ENCODE data around the gene MSI2. TPM values are rescaled to one million over a fixed set of nuclear protein-coding genes. Genes with fewer than 3 reads are reported as not detected.
A peak's percentile ranks its signal among the peaks of the same experiment; 100 is the strongest.

MSI2 gene
- total and polyA plus RNA-seq, 9 of the 15 experiments (the other 6 are each of a cell fraction or from before 2014, with no cell fraction given) = 4.6 to 61.8 (median 42.4) TPM

DNA sequence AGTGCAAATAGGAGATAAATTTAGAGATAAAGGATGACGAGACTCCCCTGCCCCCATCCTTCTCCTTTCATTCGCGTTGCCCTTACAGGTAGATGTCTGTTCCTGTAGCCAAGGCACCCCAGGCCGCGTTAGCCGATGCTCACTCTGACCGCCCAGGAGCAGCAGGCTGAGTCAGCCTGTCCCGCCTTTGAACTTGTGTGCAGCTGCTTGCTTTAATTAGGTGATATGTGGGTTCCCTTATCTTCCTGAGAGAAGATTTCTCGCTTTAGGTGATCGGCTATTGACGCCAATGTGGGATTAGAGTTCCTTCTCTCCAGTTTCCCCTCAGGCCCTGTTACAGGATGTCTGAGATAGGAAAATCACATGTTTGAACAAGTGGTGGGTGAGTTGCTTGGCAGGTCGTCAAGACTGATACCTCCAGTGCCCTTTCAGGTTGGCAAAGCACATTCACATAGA lies 119.5 kb downstream of the MSI2 start (continued):
- TF ChIP-seq ESRRA (IDR thresholded peaks at IDR 0.05; ENCODE audit: borderline replicate concordance, low read depth) (peak; percentile 14; the same call in 1 of the 2 replicates), MEIS2 (IDR thresholded peaks at IDR 0.05; ENCODE audit: partially characterized antibody) (peak; percentile 15), BRF1 (IDR thresholded peaks at IDR 0.05; ENCODE audit: borderline replicate concordance, extremely low read depth, insufficient read length) (no peak), SPI1 (IDR thresholded peaks at IDR 0.05; ENCODE audit: borderline replicate concordance, low read depth, low read length) (no peak), GTF2F1 (IDR thresholded peaks at IDR 0.05; ENCODE audit: low read depth, low read length) (no peak), HDAC1 (IDR thresholded peaks at IDR 0.05) (peak in 1 of 2 experiments; percentile 65; a peak in 2 of 4 replicates), TCF3 (CRISPR knock-in tag; IDR thresholded peaks at IDR 0.05) (peak; percentile 60), JUND (IDR thresholded peaks at IDR 0.05; ENCODE audit: borderline replicate concordance, low read depth, low read length) (peak; percentile 67), JUND (tag; IDR thresholded peaks at IDR 0.05; ENCODE audit: borderline replicate concordance, low read depth, low read length) (peak; percentile 83; the same call in 1 of the 3 replicates), DACH1 (IDR thresholded peaks at IDR 0.05; ENCODE audit: partially characterized antibody) (peak; percentile 35), ESRRB (CRISPR knock-in tag; IDR thresholded peaks at IDR 0.05; ENCODE audit: borderline replicate concordance) (no peak), STAT5A (IDR thresholded peaks at IDR 0.05; ENCODE audit: borderline replicate concordance, low read length) (0 out of 2 replicates have a peak, but pooled peaks have one; percentile 31), ZNF561 (CRISPR knock-in tag; conservative IDR thresholded peaks at IDR 0.05) (no peak), TEAD4 (IDR thresholded peaks at IDR 0.05; ENCODE audit: low read length) (peak; percentile 67), TEAD4 (CRISPR knock-in tag; IDR thresholded peaks at IDR 0.05; ENCODE audit: borderline replicate concordance) (no peak), FOXK2 (conservative IDR thresholded peaks at IDR 0.05 in 1 of 2, IDR thresholded peaks at IDR 0.05 in 1 of 2; ENCODE audit: low read depth in 2 of 2) (no peak), HMG20A (CRISPR knock-in tag; conservative IDR thresholded peaks at IDR 0.05) (no peak), CXXC5 (CRISPR knock-in tag; IDR thresholded peaks at IDR 0.05) (peak; percentile 59), TCF7 (IDR thresholded peaks at IDR 0.05; ENCODE audit: borderline replicate concordance) (peak; percentile 87; the same call in 1 of the 2 replicates), FOXP1 (CRISPR knock-in tag; IDR thresholded peaks at IDR 0.05) (0 out of 2 replicates have a peak, but pooled peaks have one; percentile 11), PHF20 (IDR thresholded peaks at IDR 0.05; ENCODE audit: partially characterized antibody) (no peak), ARID1B (IDR thresholded peaks at IDR 0.05) (peak; percentile 63)
- TF ChIP-seq, protein P1, sequence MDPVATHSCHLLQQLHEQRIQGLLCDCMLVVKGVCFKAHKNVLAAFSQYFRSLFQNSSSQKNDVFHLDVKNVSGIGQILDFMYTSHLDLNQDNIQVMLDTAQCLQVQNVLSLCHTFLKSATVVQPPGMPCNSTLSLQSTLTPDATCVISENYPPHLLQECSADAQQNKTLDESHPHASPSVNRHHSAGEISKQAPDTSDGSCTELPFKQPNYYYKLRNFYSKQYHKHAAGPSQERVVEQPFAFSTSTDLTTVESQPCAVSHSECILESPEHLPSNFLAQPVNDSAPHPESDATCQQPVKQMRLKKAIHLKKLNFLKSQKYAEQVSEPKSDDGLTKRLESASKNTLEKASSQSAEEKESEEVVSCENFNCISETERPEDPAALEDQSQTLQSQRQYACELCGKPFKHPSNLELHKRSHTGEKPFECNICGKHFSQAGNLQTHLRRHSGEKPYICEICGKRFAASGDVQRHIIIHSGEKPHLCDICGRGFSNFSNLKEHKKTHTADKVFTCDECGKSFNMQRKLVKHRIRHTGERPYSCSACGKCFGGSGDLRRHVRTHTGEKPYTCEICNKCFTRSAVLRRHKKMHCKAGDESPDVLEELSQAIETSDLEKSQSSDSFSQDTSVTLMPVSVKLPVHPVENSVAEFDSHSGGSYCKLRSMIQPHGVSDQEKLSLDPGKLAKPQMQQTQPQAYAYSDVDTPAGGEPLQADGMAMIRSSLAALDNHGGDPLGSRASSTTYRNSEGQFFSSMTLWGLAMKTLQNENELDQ (CRISPR knock-in tag; IDR thresholded peaks at IDR 0.05; ENCODE audit: borderline replicate concordance) = no peak
- TF ChIP-seq, protein P2, sequence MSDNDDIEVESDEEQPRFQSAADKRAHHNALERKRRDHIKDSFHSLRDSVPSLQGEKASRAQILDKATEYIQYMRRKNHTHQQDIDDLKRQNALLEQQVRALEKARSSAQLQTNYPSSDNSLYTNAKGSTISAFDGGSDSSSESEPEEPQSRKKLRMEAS (CRISPR knock-in tag; IDR thresholded peaks at IDR 0.05) = no peak
- TF ChIP-seq, protein P3, sequence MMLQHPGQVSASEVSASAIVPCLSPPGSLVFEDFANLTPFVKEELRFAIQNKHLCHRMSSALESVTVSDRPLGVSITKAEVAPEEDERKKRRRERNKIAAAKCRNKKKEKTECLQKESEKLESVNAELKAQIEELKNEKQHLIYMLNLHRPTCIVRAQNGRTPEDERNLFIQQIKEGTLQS (IDR thresholded peaks at IDR 0.05) = peak; percentile 58
- TF ChIP-seq, protein P3 (CRISPR knock-in tag; conservative IDR thresholded peaks at IDR 0.05) = no peak

Measured in K562 (cell line).